H9 (cell line): ENCODE measurements around the gene LMTK2. TPM values are rescaled to one million over a fixed set of nuclear protein-coding genes. Genes with fewer than 3 reads are reported as not detected.

Experiments
- DNase-seq: peaks from one replicate; pipeline ENCODE4 v3.0.0-alpha.2; 2017
- H2AFZ ChIP-seq: one replicate; pipeline ENCODE4 v1.6.1; 2013; ENCODE audit warnings: mild to moderate bottlenecking, low read length, control low read depth, moderate library complexity
- H2AK5ac ChIP-seq: 2 replicates; pipeline ENCODE4 v1.6.1; 2013; ENCODE audit warnings: low read length, control low read depth, mixed read lengths; ENCODE audit not compliant: insufficient read length
- H2BK120ac ChIP-seq: one replicate; pipeline ENCODE4 v1.6.1; 2013; ENCODE audit warnings: low read depth, mild to moderate bottlenecking, low read length, control low read depth, inconsistent platforms; ENCODE audit not compliant: poor library complexity, severe bottlenecking
- H2BK12ac ChIP-seq: 2 replicates; pipeline ENCODE4 v1.6.1; 2013; ENCODE audit warnings: low read length, control low read depth, mixed read lengths, low read depth; ENCODE audit not compliant: insufficient read length
- H2BK15ac ChIP-seq: 2 replicates; pipeline ENCODE4 v1.6.1; 2013; ENCODE audit warnings: low read depth, low read length, control low read depth
- H2BK20ac ChIP-seq: one replicate; pipeline ENCODE4 v1.6.1; 2013; ENCODE audit warnings: low read depth, mild to moderate bottlenecking, low read length, control low read depth, inconsistent platforms; ENCODE audit not compliant: poor library complexity, severe bottlenecking
- H2BK5ac ChIP-seq: 2 replicates; pipeline ENCODE4 v1.6.1; 2013; ENCODE audit warnings: low read length, control low read depth, mixed read lengths; ENCODE audit not compliant: insufficient read length
- H3K14ac ChIP-seq: 2 replicates; pipeline ENCODE4 v1.6.1; 2013; ENCODE audit warnings: low read length, control low read depth; ENCODE audit not compliant: insufficient read depth
- H3K18ac ChIP-seq: 2 replicates; pipeline ENCODE4 v1.6.1; 2013; ENCODE audit warnings: low read depth, mild to moderate bottlenecking, mixed read lengths, low read length, control low read depth; ENCODE audit not compliant: insufficient read length
- H3K23ac ChIP-seq: 2 replicates; pipeline ENCODE4 v1.6.1; 2013; ENCODE audit warnings: low read length, control low read depth, mixed read lengths, low read depth; ENCODE audit not compliant: insufficient read length
- H3K23me2 ChIP-seq: 2 replicates; pipeline ENCODE4 v1.6.1; 2013; ENCODE audit warnings: low read depth, mild to moderate bottlenecking, mixed read lengths, low read length, control low read depth; ENCODE audit not compliant: insufficient read length, poor library complexity, severe bottlenecking
- H3K27ac ChIP-seq: 2 replicates; pipeline ENCODE4 v1.5.1; 2013; ENCODE audit warnings: low read length, control low read depth, mixed read lengths, low read depth; ENCODE audit not compliant: insufficient read length
- H3K27me3 ChIP-seq: 2 replicates; pipeline ENCODE4 v1.6.1; 2013; ENCODE audit warnings: low read length, control low read depth, inconsistent platforms; ENCODE audit not compliant: insufficient read depth
- H3K4ac ChIP-seq: 2 replicates; pipeline ENCODE4 v1.6.1; 2013; ENCODE audit warnings: low read depth, mild to moderate bottlenecking, control low read depth, inconsistent platforms, low read length, moderate library complexity
- H3K4me1 ChIP-seq: 2 replicates; pipeline ENCODE4 v1.6.1; 2013; ENCODE audit warnings: low read length, control low read depth, inconsistent platforms; ENCODE audit not compliant: insufficient read depth
- H3K4me2 ChIP-seq: 2 replicates; pipeline ENCODE4 v1.6.1; 2013; ENCODE audit warnings: low read length, control low read depth, mixed read lengths; ENCODE audit not compliant: insufficient read length, insufficient read depth
- H3K56ac ChIP-seq: 2 replicates; pipeline ENCODE4 v1.6.1; 2013; ENCODE audit warnings: low read depth, mild to moderate bottlenecking, mixed read lengths, low read length, control low read depth; ENCODE audit not compliant: insufficient read length
- H3K79me1 ChIP-seq: 2 replicates; pipeline ENCODE4 v1.6.1; 2013; ENCODE audit warnings: low read depth, mild to moderate bottlenecking, moderate library complexity, low read length, control low read depth, inconsistent platforms; ENCODE audit not compliant: insufficient read depth, poor library complexity, severe bottlenecking
- H3K79me2 ChIP-seq: 2 replicates; pipeline ENCODE4 v1.6.1; 2013; ENCODE audit warnings: low read length, control low read depth, inconsistent platforms; ENCODE audit not compliant: insufficient read depth
- H3K9ac ChIP-seq: 2 replicates; pipeline ENCODE4 v1.6.1; 2013; ENCODE audit warnings: low read length, control low read depth, mixed read lengths; ENCODE audit not compliant: insufficient read length; ENCODE audit errors: extremely low read depth
- H3K9me3 ChIP-seq: one replicate; pipeline ENCODE4 v1.6.1; 2013; ENCODE audit warnings: low read depth, low read length, inconsistent platforms; ENCODE audit not compliant: control insufficient read depth
- H3T11ph ChIP-seq: one replicate; pipeline ENCODE4 v1.6.1; 2013; ENCODE audit warnings: mild to moderate bottlenecking, low read length, control low read depth, inconsistent platforms
- H4K20me1 ChIP-seq: one replicate; pipeline ENCODE4 v1.6.1; 2013; ENCODE audit not compliant: control insufficient read depth, insufficient read length, insufficient read depth
- H4K5ac ChIP-seq: 2 replicates; pipeline ENCODE4 v1.6.1; 2013; ENCODE audit warnings: low read depth, mild to moderate bottlenecking, mixed read lengths, low read length, control low read depth; ENCODE audit not compliant: insufficient read length
- H4K8ac ChIP-seq: replicated peaks from 2 replicates; pipeline ENCODE4 v1.6.1; 2013; ENCODE audit warnings: low read length, control low read depth, mixed read lengths, low read depth; ENCODE audit not compliant: insufficient read length
- H4K91ac ChIP-seq: 2 replicates; pipeline ENCODE4 v1.6.1; 2013; ENCODE audit warnings: low read depth, mild to moderate bottlenecking, moderate library complexity, mixed read lengths, low read length, control low read depth; ENCODE audit not compliant: insufficient read length
- H3K27ac Mint-ChIP-seq, 3 experiments: 2 replicates in 2 of 3; 3 replicates in 1 of 3; pipeline ENCODE4 v1.8.0; 2020 to 2021; ENCODE audit warnings: mixed read lengths in 3 of 3, mild to moderate bottlenecking in 1 of 3, moderate library complexity in 1 of 3
- H3K27me3 Mint-ChIP-seq: 2 replicates; pipeline ENCODE4 v1.8.0; 2021; ENCODE audit warnings: low read depth, mild to moderate bottlenecking, moderate library complexity, mixed read lengths
- H3K36me3 Mint-ChIP-seq, 3 experiments: 2 replicates in 2 of 3; 3 replicates in 1 of 3; pipeline ENCODE4 v1.8.0; 2020 to 2021; ENCODE audit warnings: low read depth in 3 of 3, mixed read lengths in 3 of 3; ENCODE audit not compliant: insufficient read depth in 1 of 3
- H3K4me1 Mint-ChIP-seq, 2 experiments: 2 replicates each; pipeline ENCODE4 v1.8.0; 2020; ENCODE audit warnings: mixed read lengths in 2 of 2
- H3K4me3 Mint-ChIP-seq, 2 experiments: 2 replicates in 1 of 2; 3 replicates in 1 of 2; pipeline ENCODE4 v1.8.0; 2020 to 2021; ENCODE audit warnings: mild to moderate bottlenecking in 2 of 2, mixed read lengths in 2 of 2, moderate library complexity in 1 of 2
- H3K9me3 Mint-ChIP-seq, 2 experiments: 2 replicates in 1 of 2; 3 replicates in 1 of 2; pipeline ENCODE4 v1.8.0; 2020; ENCODE audit warnings: mild to moderate bottlenecking in 2 of 2, mixed read lengths in 2 of 2, moderate library complexity in 1 of 2
- WGBS: extraction: QIAGEN DNeasy Blood & Tissue Kit; methylation state at CpG from one replicate; pipeline ENCODE4 v1.1.7; 2013; ENCODE audit warnings: missing lambda C conversion rate, low lambda C conversion rate, mixed read lengths; ENCODE audit not compliant: insufficient read length; ENCODE audit errors: extremely low coverage; 5-methylcytosine and 5-hydroxymethylcytosine counted together
- total RNA-seq: library from RNA; stranded (reverse); gene quantifications from 2 replicates; pipeline ENCODE4 v1.2.1, GENCODE V29; 2021
- TF ChIP-seq, protein P1 (sequence below): fragments of 200-600 bp; sonication (generic); conservative IDR thresholded peaks from 3 replicates; pipeline ENCODE4 v1.8.0; 2021; ENCODE audit warnings: antibody characterized with exemption, mild to moderate bottlenecking

The LMTK2 gene
- total RNA-seq, 1 experiment from 2014 or later = 24.9 TPM

DNA sequence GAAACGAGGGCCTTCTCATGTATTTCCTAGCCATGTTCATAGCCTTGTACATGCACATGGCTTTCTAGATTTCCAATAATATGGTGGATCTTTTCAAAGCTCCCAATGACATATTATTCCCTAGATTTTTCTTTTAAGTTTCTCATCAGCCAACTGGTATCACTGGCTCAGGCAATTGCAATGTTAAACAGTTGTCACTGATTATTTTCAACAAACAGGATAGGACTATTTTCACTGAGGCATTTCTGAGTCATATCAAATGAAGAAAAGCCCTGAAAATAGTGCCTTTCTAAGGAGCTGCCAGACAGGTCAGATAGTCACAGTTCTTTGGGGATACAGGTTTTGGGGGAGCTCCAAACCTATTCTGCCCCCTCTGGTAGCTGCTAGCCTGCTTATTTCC, 4.5 kb upstream of the LMTK2 start:
- Histone ChIP-seq H2AK5ac (no peak overlapping the region), H3K9ac (no peak overlapping the region), H4K91ac (no peak overlapping the region), H3K27ac (no peak overlapping the region), H3K4me1 (no peaks in the 10 kb centered on the region), H3K56ac (no peak overlapping the region), H3T11ph (no peak overlapping the region), H3K4ac (no peak overlapping the region), H2BK15ac (no peak overlapping the region), H3K27me3 (no peaks in the 10 kb centered on the region), H2BK20ac (no peak overlapping the region), H4K20me1 (no peaks in the 10 kb centered on the region), H2BK12ac (no peak overlapping the region), H2BK5ac (no peak overlapping the region), H3K4me2 (no peak overlapping the region), H4K5ac (no peak overlapping the region), H2AFZ (no peak overlapping the region), H3K18ac (no peak overlapping the region), H3K79me2 (no peaks in the 10 kb centered on the region), H3K23me2 (no peaks in the 10 kb centered on the region), H4K8ac (no peak overlapping the region), H3K79me1 (no peaks in the 10 kb centered on the region), H2BK120ac (no peak overlapping the region), H3K9me3 (no peaks in the 10 kb centered on the region), H3K23ac (no peak overlapping the region), H3K14ac (no peak overlapping the region)
- no peak for DNase-seq
- H3K27ac Mint-ChIP-seq = no peak overlapping the region
- peaks cover 3 to 4% of the 10 kb centered on the region in 2 experiments; a peak in 3 of 4 replicates for H3K4me1 Mint-ChIP-seq
- peaks cover 36 to 42% of the 10 kb centered on the region in 2 experiments for H3K9me3 Mint-ChIP-seq
- H3K27me3 Mint-ChIP-seq = no peaks in the 10 kb centered on the region; the same call in 1 of the 2 replicates
- peaks cover 4 to 21% (median 14%) of the 10 kb centered on the region in 3 experiments for H3K36me3 Mint-ChIP-seq
- no CpG with 5 or more reads among the region's 1 CpG for WGBS
- H3K4me3 Mint-ChIP-seq = no peak overlapping the region
- TF ChIP-seq, protein P1, sequence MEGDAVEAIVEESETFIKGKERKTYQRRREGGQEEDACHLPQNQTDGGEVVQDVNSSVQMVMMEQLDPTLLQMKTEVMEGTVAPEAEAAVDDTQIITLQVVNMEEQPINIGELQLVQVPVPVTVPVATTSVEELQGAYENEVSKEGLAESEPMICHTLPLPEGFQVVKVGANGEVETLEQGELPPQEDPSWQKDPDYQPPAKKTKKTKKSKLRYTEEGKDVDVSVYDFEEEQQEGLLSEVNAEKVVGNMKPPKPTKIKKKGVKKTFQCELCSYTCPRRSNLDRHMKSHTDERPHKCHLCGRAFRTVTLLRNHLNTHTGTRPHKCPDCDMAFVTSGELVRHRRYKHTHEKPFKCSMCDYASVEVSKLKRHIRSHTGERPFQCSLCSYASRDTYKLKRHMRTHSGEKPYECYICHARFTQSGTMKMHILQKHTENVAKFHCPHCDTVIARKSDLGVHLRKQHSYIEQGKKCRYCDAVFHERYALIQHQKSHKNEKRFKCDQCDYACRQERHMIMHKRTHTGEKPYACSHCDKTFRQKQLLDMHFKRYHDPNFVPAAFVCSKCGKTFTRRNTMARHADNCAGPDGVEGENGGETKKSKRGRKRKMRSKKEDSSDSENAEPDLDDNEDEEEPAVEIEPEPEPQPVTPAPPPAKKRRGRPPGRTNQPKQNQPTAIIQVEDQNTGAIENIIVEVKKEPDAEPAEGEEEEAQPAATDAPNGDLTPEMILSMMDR = no peak
